B cell (primary cell): Measurements from ENCODE around the gene EXOSC2. TPM values are rescaled to one million over a fixed set of nuclear protein-coding genes. Genes with fewer than 3 reads are reported as not detected.

Experiments
- ATAC-seq: fragments of 200-7000 bp; cut with Tn5 transposase; one replicate; pipeline ENCODE4 v1.10.0; 2021; ENCODE audit warnings: low read depth, mild to moderate bottlenecking, moderate number of reproducible peaks, moderate library complexity
- CTCF ChIA-PET: fragments of 350-600 bp; sonication (Branson Sonifier 250); formaldehyde crosslinking; loops from one replicate; lab custom pipeline; 2021; ENCODE audit warnings: antibody characterized with exemption, inconsistent platforms; lab: Charles Lee
- POLR2A ChIA-PET: fragments of 350-600 bp; sonication (Branson Sonifier 250); formaldehyde crosslinking; loops from one replicate; lab custom pipeline; 2021; ENCODE audit warnings: antibody characterized with exemption; lab: Charles Lee
- DNase-seq: peaks from one replicate; pipeline ENCODE4 v3.0.0; 2013
- H2AFZ ChIP-seq: 2 replicates; pipeline ENCODE4 v1.6.1; 2012; ENCODE audit warnings: mild to moderate bottlenecking, low read depth, low read length; ENCODE audit not compliant: insufficient read depth, poor library complexity, severe bottlenecking
- H3K27ac ChIP-seq, 2 donors: 1 replicate in 1 of 2; 2 replicates in 1 of 2; pipeline ENCODE4 v1.5.1; 2012 to 2013; ENCODE audit warnings: low read length in 2 of 2, mild to moderate bottlenecking in 2 of 2, moderate library complexity in 1 of 2
- H3K27me3 ChIP-seq, 4 experiments: fragments of 200-600 bp in 1 of 4; sonication (generic) in 1 of 4; replicated peaks in 1 of 4; 1 replicate in 2 of 4; 2 replicates in 2 of 4; pipeline versions ENCODE4 v1.6.1 to v1.7.0; 2013 to 2016; ENCODE audit warnings: low read length in 3 of 4, mild to moderate bottlenecking in 2 of 4, mixed read lengths in 1 of 4, moderate library complexity in 1 of 4; ENCODE audit not compliant: insufficient read depth in 4 of 4, control insufficient read depth in 3 of 4; ENCODE audit errors: control extremely low read depth in 1 of 4
- H3K36me3 ChIP-seq, 2 experiments: replicated peaks in 1 of 2; 1 replicate in 1 of 2; 2 replicates in 1 of 2; pipeline versions ENCODE4 v1.6.1 to v1.7.1; 2013; ENCODE audit warnings: low read length in 1 of 2; ENCODE audit not compliant: insufficient read depth in 2 of 2, control insufficient read depth in 1 of 2; ENCODE audit errors: control extremely low read depth in 1 of 2, extremely low read depth in 1 of 2
- H3K4me1 ChIP-seq, 2 donors: fragments of 200-600 bp in 1 of 2; sonication (generic) in 1 of 2; 1 replicate in 1 of 2; 2 replicates in 1 of 2; pipeline versions ENCODE4 v1.5.1 to v1.6.1; 2013 to 2017; ENCODE audit warnings: low read length in 2 of 2; ENCODE audit not compliant: control insufficient read depth in 2 of 2, insufficient read depth in 2 of 2
- H3K4me2 ChIP-seq: replicated peaks from 2 replicates; pipeline ENCODE3; 2012; ENCODE audit warnings: mild to moderate bottlenecking, low read depth, low read length; ENCODE audit not compliant: poor library complexity, severe bottlenecking
- H3K4me3 ChIP-seq, 5 experiments: fragments of 200-600 bp in 1 of 5; sonication (generic) in 1 of 5; 1 replicate in 3 of 5; 2 replicates in 2 of 5; pipeline versions ENCODE4 v1.5.1 to v1.7.0; 2011 to 2016; ENCODE audit warnings: low read length in 4 of 5, mild to moderate bottlenecking in 4 of 5, low read depth in 2 of 5, control low read depth in 1 of 5, moderate library complexity in 1 of 5; ENCODE audit not compliant: insufficient read depth in 1 of 5; ENCODE audit errors: control extremely low read depth in 1 of 5, extremely low read depth in 1 of 5
- H3K79me2 ChIP-seq: fragments of 200-600 bp; sonication (generic); one replicate; pipeline ENCODE4 v1.6.0; 2016; ENCODE audit warnings: low read length; ENCODE audit not compliant: control insufficient read depth, insufficient read depth
- H3K9ac ChIP-seq: fragments of 200-600 bp; sonication (generic); 2 replicates; pipeline ENCODE4 v1.6.1; 2017; ENCODE audit warnings: mild to moderate bottlenecking, low read length, moderate library complexity
- H3K9me3 ChIP-seq, 3 donors: one replicate each; pipeline versions ENCODE4 v1.6.1 to v1.7.1; 2013; ENCODE audit warnings: low read length in 2 of 3; ENCODE audit not compliant: control insufficient read depth in 2 of 3, insufficient read depth in 1 of 3; ENCODE audit errors: control extremely low read depth in 1 of 3
- H4K20me1 ChIP-seq: 2 replicates; pipeline ENCODE4 v1.6.0; 2012; ENCODE audit warnings: mild to moderate bottlenecking, low read length; ENCODE audit not compliant: insufficient read depth, control insufficient read depth, poor library complexity, severe bottlenecking
- H3K27ac Mint-ChIP-seq: one replicate; pipeline ENCODE4 v1.8.0; 2021; ENCODE audit warnings: mixed read lengths
- H3K27me3 Mint-ChIP-seq: one replicate; pipeline ENCODE4 v1.8.0; 2021; ENCODE audit warnings: mixed read lengths
- H3K4me1 Mint-ChIP-seq: one replicate; pipeline ENCODE4 v1.8.0; 2021; ENCODE audit warnings: mixed read lengths
- H3K4me3 Mint-ChIP-seq: one replicate; pipeline ENCODE4 v1.8.0; 2021; ENCODE audit warnings: mixed read lengths
- H3K9me3 Mint-ChIP-seq: one replicate; pipeline ENCODE4 v1.8.0; 2022; ENCODE audit warnings: mixed read lengths; ENCODE audit not compliant: insufficient read depth
- CTCF ChIP-seq: fragments of 200-600 bp; IDR thresholded peaks from one replicate; pipeline ENCODE4 v1.8.0; 2022; ENCODE audit warnings: antibody characterized with exemption, mild to moderate bottlenecking
- EZH2 ChIP-seq: IDR thresholded peaks from 2 replicates; pipeline ENCODE4 v1.6.1; 2012; ENCODE audit warnings: borderline replicate concordance, low read depth, mild to moderate bottlenecking, moderate library complexity, low read length; ENCODE audit not compliant: insufficient read depth, poor library complexity, severe bottlenecking
- WGBS: methylation state at CpG from one replicate; pipeline ENCODE4 v1.1.5; 2013; ENCODE audit warnings: missing lambda C conversion rate; ENCODE audit not compliant: insufficient coverage; 5-methylcytosine and 5-hydroxymethylcytosine counted together
- intact Hi-C: fragments of 100-400 bp; cut with micrococcal nuclease; formaldehyde crosslinking; loops from one replicate; pipeline ENCODE4 v1.10.0; 2022
- polyA plus RNA-seq: library from polyadenylated mRNA; depleted of rRNA; stranded (reverse); fragments of >200 nt; gene quantifications from 2 replicates; pipeline ENCODE4 v1.2.3, GENCODE V29; 2012
- total RNA-seq, 2 donors: library from RNA; stranded (reverse); fragments of 120-200 nt in 1 of 2; gene quantifications; 1 replicate in 1 of 2; 2 replicates in 1 of 2; pipeline versions ENCODE4 v1.2.3 to v1.2.4, GENCODE V29; 2013 to 2022

EXOSC2 gene
- total and polyA plus RNA-seq, 2 donors (not counting 1 experiment from before 2014, with no cell fraction given): 31.5 to 53.3 TPM

- ATAC-seq: no peak
Observed at GRCh38 chr9:130735566-130735965, 42.0 kb downstream of the EXOSC2 start.

DNA sequence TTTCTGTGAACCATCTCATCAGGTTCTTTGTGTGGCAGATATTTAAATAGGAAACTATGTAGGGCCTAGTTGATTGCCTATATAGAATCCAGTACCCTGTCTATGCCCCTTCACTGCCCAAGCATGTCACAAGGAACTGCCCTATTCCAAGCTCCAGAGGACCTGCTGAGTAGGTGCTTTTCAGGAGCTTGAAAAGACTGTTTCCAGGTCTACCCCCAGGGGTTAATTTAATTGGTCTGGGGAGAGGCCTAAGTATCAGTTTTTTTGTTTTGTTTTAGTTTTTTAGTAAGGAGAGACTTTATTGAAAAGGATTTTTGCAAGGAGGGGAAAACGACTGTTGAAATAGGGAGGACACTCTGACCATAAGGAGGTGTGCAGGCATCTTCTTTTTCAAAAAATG, 43.3 kb downstream of the EXOSC2 start:
- Histone ChIP-seq H3K36me3 (no peaks in the 10 kb centered on the region), H2AFZ (no peak overlapping the region), H3K9me3 (no peaks in the 10 kb centered on the region), H3K4me1 (no peaks in the 10 kb centered on the region), H3K9ac (no peak overlapping the region), H3K4me2 (no peak overlapping the region), H3K4me3 (no peak overlapping the region), H3K27ac (no peak overlapping the region), H3K79me2 (peaks cover 55% of the 10 kb centered on the region), H4K20me1 (peaks cover 14% of the 10 kb centered on the region), H3K27me3 (no peaks in the 10 kb centered on the region)
- Mint-ChIP-seq H3K4me1 (peaks cover 5% of the 10 kb centered on the region), H3K4me3 (no peak overlapping the region), H3K9me3 (no peaks in the 10 kb centered on the region), H3K27ac (no peak overlapping the region), H3K27me3 (no peaks in the 10 kb centered on the region)
- no peak for DNase-seq
- ChIA-PET CTCF (no interaction called here), POLR2A (no interaction called here)
- ATAC-seq: no peak
- WGBS: no CpG with 5 or more reads among the region's 1 CpG
- intact Hi-C loops: no loop called here
- TF ChIP-seq CTCF (no peak), EZH2 (no peak)

More at GRCh38 chr9:130735566-130735965, 42.0 kb downstream of the EXOSC2 start:
- no peak overlapping the region for H3K4me2 ChIP-seq
- peaks cover 14% of the 10 kb centered on the region for H4K20me1 ChIP-seq
- no peaks in the 10 kb centered on the region for H3K27me3 Mint-ChIP-seq
- no peak overlapping the region for H3K4me3 Mint-ChIP-seq
- no peaks in the 10 kb centered on the region for H3K4me1 ChIP-seq
- H3K9ac ChIP-seq: no peak overlapping the region
- H3K27ac ChIP-seq: no peak overlapping the region
- no peaks in the 10 kb centered on the region for H3K36me3 ChIP-seq
- no peak for DNase-seq
- H3K9me3 Mint-ChIP-seq: no peaks in the 10 kb centered on the region
- WGBS: 100% methylated on average over 2 of the region's 4 CpGs
- TF ChIP-seq EZH2 (no peak), CTCF (no peak)
- H3K27ac Mint-ChIP-seq: no peak overlapping the region
- intact Hi-C loops: no loop called here
- H3K27me3 ChIP-seq: no peaks in the 10 kb centered on the region
- H3K79me2 ChIP-seq: peaks cover 46% of the 10 kb centered on the region
- H3K9me3 ChIP-seq: no peaks in the 10 kb centered on the region
- H3K4me3 ChIP-seq: no peak overlapping the region
- H3K4me1 Mint-ChIP-seq: peaks cover 5% of the 10 kb centered on the region
- ChIA-PET POLR2A (no interaction called here), CTCF (interaction anchor here (0.6 kb wide), 1 partner anchor 14 kb away, joined by 3 read pairs; no protein-coding TSS in a partner anchor)
- no peak overlapping the region for H2AFZ ChIP-seq
